MCF 10A (cell line): ENCODE measurements around the gene BMP10. TPM values are rescaled to one million over a fixed set of nuclear protein-coding genes. Genes with fewer than 3 reads are reported as not detected.
A peak's percentile ranks its signal among the peaks of the same experiment; 100 is the strongest.

Experiments
- Bru-seq: library from RNA; stranded (reverse); fragments of 400-500 nt; gene quantifications from one replicate; lab custom pipeline; 2021; lab: Mats Ljungman, UMichigan
- BruChase-seq, 2 experiments: library from RNA; stranded (reverse); fragments of 400-500 nt; gene quantifications; one replicate each; lab custom pipeline; 2021; lab: Mats Ljungman, UMichigan
- BruUV-seq: library from RNA; stranded (reverse); fragments of 400-500 nt; replicated peaks from 2 replicates; lab custom pipeline; 2021; lab: Mats Ljungman, UMichigan
- CTCF ChIA-PET: fragments of 300-600 bp; sonication (Branson Sonifier 250); formaldehyde crosslinking; extraction: SDS; loops from one replicate; lab custom pipeline; 2021; ENCODE audit warnings: antibody characterized with exemption, inconsistent platforms; lab: Yijun Ruan, JAX
- POLR2A ChIA-PET: fragments of 300-600, 350-650 bp; sonication (Branson Sonifier 250); formaldehyde crosslinking; extraction: SDS; loops from one replicate; lab custom pipeline; 2020; ENCODE audit warnings: antibody characterized with exemption, inconsistent platforms; lab: Yijun Ruan, JAX
- DNase-seq: peaks from one replicate; pipeline ENCODE4 v3.0.0-alpha.2; 2018; ENCODE audit not compliant: unreplicated experiment
- H3K27ac Mint-ChIP-seq: one replicate; pipeline ENCODE4 v1.8.0; 2022; ENCODE audit warnings: mild to moderate bottlenecking, low read depth, mixed read lengths; ENCODE audit not compliant: unreplicated experiment
- H3K27me3 Mint-ChIP-seq: one replicate; pipeline ENCODE4 v1.8.0; 2022; ENCODE audit warnings: mixed read lengths; ENCODE audit not compliant: insufficient read depth, unreplicated experiment
- H3K36me3 Mint-ChIP-seq: one replicate; pipeline ENCODE4 v1.8.0; 2022; ENCODE audit warnings: mild to moderate bottlenecking, moderate library complexity, mixed read lengths; ENCODE audit not compliant: insufficient read depth, unreplicated experiment
- H3K4me1 Mint-ChIP-seq: one replicate; pipeline ENCODE4 v1.8.0; 2022; ENCODE audit warnings: mixed read lengths; ENCODE audit not compliant: insufficient read depth, unreplicated experiment
- H3K4me3 Mint-ChIP-seq: one replicate; pipeline ENCODE4 v1.8.0; 2022; ENCODE audit warnings: mild to moderate bottlenecking, moderate library complexity, mixed read lengths; ENCODE audit not compliant: unreplicated experiment
- H3K9me3 Mint-ChIP-seq: one replicate; pipeline ENCODE4 v1.8.0; 2022; ENCODE audit warnings: mixed read lengths; ENCODE audit not compliant: unreplicated experiment
- CTCF ChIP-seq: fragments of 200-600 bp; IDR thresholded peaks from one replicate; pipeline ENCODE4 v1.8.0; 2022; ENCODE audit warnings: antibody characterized with exemption, mild to moderate bottlenecking; ENCODE audit not compliant: unreplicated experiment
- intact Hi-C: fragments of 100-400 bp; cut with micrococcal nuclease; formaldehyde crosslinking; loops from 2 replicates; pipeline ENCODE4 v1.14.1; 2022
- long read RNA-seq: library from polyadenylated mRNA; stranded (forward); transcript quantifications from one replicate; pipeline ENCODE4 v2.0.0, GENCODE V29; 2022
- total RNA-seq: library from RNA; stranded (reverse); gene quantifications from 2 replicates; pipeline ENCODE4 v1.2.3, GENCODE V29; 2022

Gene BMP10
- total RNA-seq (not detected in 2 replicates), Bru-seq, nascent RNA (not detected), BruChase-seq, experiment 1, labeled RNA remaining after a 6-hour chase (percentile 10 among the genes with signal in this experiment), BruChase-seq, experiment 2, labeled RNA remaining after a 2-hour chase (not detected)
- long read RNA-seq, result 0 reads

- intact Hi-C loops, result no loop called here
Observed at GRCh38 chr2:68871159-68871764, at the start of gene BMP10. TSS of gene BMP10 (minus strand) at chr2:68871397. CDS start at chr2:68871358, 39 bp downstream.

GRCh38 chr2:68920481-68921170 is 49.4 kb upstream of the BMP10 start:
- no peak for DNase-seq
- H3K9me3 Mint-ChIP-seq, result no peaks in the 10 kb centered on the region
- ChIA-PET POLR2A (no interaction called here), CTCF (interaction anchor here (0.5 to 4.5 kb wide), 9 partner anchors 75 to 641 kb away, joined by 3 to 30 read pairs (median 3); no protein-coding TSS in a partner anchor)
- no peak for TF ChIP-seq CTCF
- H3K27ac Mint-ChIP-seq, result no peak overlapping the region
- H3K27me3 Mint-ChIP-seq, result no peaks in the 10 kb centered on the region
- intact Hi-C loops, result no loop called here
- H3K36me3 Mint-ChIP-seq, result no peaks in the 10 kb centered on the region
- BruUV-seq, result no TSS peak
- H3K4me1 Mint-ChIP-seq, result peaks cover 17% of the 10 kb centered on the region
- H3K4me3 Mint-ChIP-seq, result no peak overlapping the region

More at GRCh38 chr2:68871159-68871764, at the start of gene BMP10:
- H3K27ac Mint-ChIP-seq, result no peak within 1 kb of the TSS
- H3K9me3 Mint-ChIP-seq, result no peaks in the 10 kb centered on the region
- ChIA-PET CTCF (no interaction called here), POLR2A (no interaction called here)
- BruUV-seq, result no TSS peak
- TF ChIP-seq CTCF, result no peak
- peaks cover 6% of the 10 kb centered on the region for H3K36me3 Mint-ChIP-seq
- H3K4me1 Mint-ChIP-seq, result no peaks in the 10 kb centered on the region
- no peaks in the 10 kb centered on the region for H3K27me3 Mint-ChIP-seq
- no peak within 1 kb of the TSS for H3K4me3 Mint-ChIP-seq
- no peak for DNase-seq

- ChIA-PET CTCF (interaction anchor here (0.7 to 4.5 kb wide), 9 partner anchors 8 to 455 kb away, joined by 3 to 30 read pairs (median 5); no protein-coding TSS in a partner anchor), POLR2A (interaction anchor here (0.7 to 3.4 kb wide), 6 partner anchors 10 to 452 kb away, joined by 3 to 18 read pairs (median 4); partner anchors contain the start of genes APLF and FBXO48)
- DNase-seq, result peak; percentile 65
- intact Hi-C loops, result no loop called here
- no peaks in the 10 kb centered on the region for H3K9me3 Mint-ChIP-seq
- H3K27ac Mint-ChIP-seq, result peak overlapping the region; percentile 44
- H3K36me3 Mint-ChIP-seq, result no peaks in the 10 kb centered on the region
- H3K27me3 Mint-ChIP-seq, result no peaks in the 10 kb centered on the region
- BruUV-seq, result no TSS peak
- no peak for TF ChIP-seq CTCF
- peaks cover 17% of the 10 kb centered on the region for H3K4me1 Mint-ChIP-seq
- H3K4me3 Mint-ChIP-seq, result no peak overlapping the region
Observed at GRCh38 chr2:68918497-68918896, 47.3 kb upstream of the BMP10 start.
